T-helper 22 cell (primary cell): ENCODE results near the gene TMSB15A.
"Not testable (repeated sequence)": the region's sequence is repeated elsewhere in the genome, so short reads cannot be mapped to it uniquely, and the experiment has no call there.

ENCODE experiments used
- DNase-seq: peaks from one replicate; pipeline ENCODE4 v3.0.0-alpha.2; 2020; ENCODE audit warnings: low read depth

The TMSB15A gene

GRCh38 chrX:102515975-102516941, at the start of gene TMSB15A:
TMSB15A (minus strand) TSS chrX:102516739.
- DNase-seq: peak; percentile 9

- no peak for DNase-seq
Observed at GRCh38 chrX:102560423-102561068, 44.0 kb upstream of the TMSB15A start.

GRCh38 chrX:102558607-102559006, 42.1 kb upstream of the TMSB15A start:
- no peak for DNase-seq

- DNase-seq: no peak
Observed at GRCh38 chrX:102548231-102548630, 31.7 kb upstream of the TMSB15A start.

GRCh38 chrX:102546828-102547493, 30.4 kb upstream of the TMSB15A start:
- no peak for DNase-seq

- DNase-seq: not testable (repeated sequence)
Observed at GRCh38 chrX:102546175-102546574, 29.6 kb upstream of the TMSB15A start.

- DNase-seq: no peak
Observed at GRCh38 chrX:102535958-102536357, 19.4 kb upstream of the TMSB15A start.

GRCh38 chrX:102517326-102517725, 787 bp upstream of the TMSB15A start:
- DNase-seq: no peak

- DNase-seq: no peak
Observed at GRCh38 chrX:102514536-102514935, 2.0 kb downstream of the TMSB15A start.

GRCh38 chrX:102498732-102499131, 17.8 kb downstream of the TMSB15A start:
- no peak for DNase-seq

GRCh38 chrX:102491766-102492165, 24.8 kb downstream of the TMSB15A start:
- DNase-seq: no peak

- DNase-seq: not testable (repeated sequence)
Observed at GRCh38 chrX:102478765-102479164, 37.8 kb downstream of the TMSB15A start.

GRCh38 chrX:102471762-102472220, 44.7 kb downstream of the TMSB15A start, which contains the start of gene TCP11X2:
TCP11X2 (minus strand) TSS chrX:102471812.
- not testable (repeated sequence) for DNase-seq

GRCh38 chrX:102470215-102470614, 46.3 kb downstream of the TMSB15A start:
- DNase-seq: not testable (repeated sequence)
